WERI-Rb-1 (cell line): ENCODE data around the gene POLR3B.

Experiments
- DNase-seq: peaks from one replicate; pipeline ENCODE4 v3.0.0-alpha.2; 2020
- H3K27ac ChIP-seq: fragments of 250-450 bp; sonication (Bioruptor Pico); 2 replicates; pipeline ENCODE4 v1.5.1; 2020; ENCODE audit warnings: mild to moderate bottlenecking, moderate library complexity
- H3K27me3 ChIP-seq: fragments of 250-450 bp; sonication (Bioruptor Pico); 2 replicates; pipeline ENCODE4 v1.5.1; 2021; ENCODE audit warnings: mild to moderate bottlenecking, low read depth, moderate library complexity; ENCODE audit not compliant: insufficient read depth, severe bottlenecking
- H3K36me3 ChIP-seq: fragments of 250-450 bp; sonication (Bioruptor Pico); 2 replicates; pipeline ENCODE4 v1.5.1; 2020; ENCODE audit warnings: mild to moderate bottlenecking, moderate library complexity
- H3K4me3 ChIP-seq: 2 replicates; pipeline ENCODE4 v1.5.1; 2011; ENCODE audit warnings: low read depth, mild to moderate bottlenecking, control low read depth, low read length
- H3K9me3 ChIP-seq: fragments of 250-450 bp; sonication (Bioruptor Pico); 2 replicates; pipeline ENCODE4 v1.5.1; 2021; ENCODE audit warnings: mild to moderate bottlenecking, moderate library complexity; ENCODE audit not compliant: severe bottlenecking
- TF ChIP-seq, protein P1 (sequence below): IDR thresholded peaks from 2 replicates; pipeline ENCODE4 v1.5.1; 2011; ENCODE audit warnings: low read depth, mild to moderate bottlenecking, control low read depth, inconsistent platforms, low read length

The POLR3B gene

DNA sequence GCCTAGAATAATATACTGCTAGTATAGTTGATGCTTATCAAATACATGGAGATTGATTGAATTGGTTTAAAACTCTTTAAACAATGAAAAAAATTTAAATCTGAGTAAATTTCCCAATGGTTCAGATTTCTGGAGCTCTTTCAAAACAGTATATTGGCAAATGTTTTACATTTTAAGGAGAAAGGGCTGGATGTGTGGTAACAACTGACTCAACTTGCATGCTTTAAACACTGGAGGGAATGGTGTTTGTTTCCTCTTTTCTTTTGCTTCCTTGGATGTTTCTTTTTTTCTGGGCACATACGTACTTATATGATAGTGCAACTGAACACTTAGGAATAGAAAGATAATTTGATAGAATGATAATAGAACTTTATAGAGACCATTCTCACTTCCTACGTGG is 151.4 kb downstream of the POLR3B start:
- H3K27ac ChIP-seq = no peak overlapping the region
- no peaks in the 10 kb centered on the region for H3K36me3 ChIP-seq
- DNase-seq = no peak
- TF ChIP-seq, protein P1, sequence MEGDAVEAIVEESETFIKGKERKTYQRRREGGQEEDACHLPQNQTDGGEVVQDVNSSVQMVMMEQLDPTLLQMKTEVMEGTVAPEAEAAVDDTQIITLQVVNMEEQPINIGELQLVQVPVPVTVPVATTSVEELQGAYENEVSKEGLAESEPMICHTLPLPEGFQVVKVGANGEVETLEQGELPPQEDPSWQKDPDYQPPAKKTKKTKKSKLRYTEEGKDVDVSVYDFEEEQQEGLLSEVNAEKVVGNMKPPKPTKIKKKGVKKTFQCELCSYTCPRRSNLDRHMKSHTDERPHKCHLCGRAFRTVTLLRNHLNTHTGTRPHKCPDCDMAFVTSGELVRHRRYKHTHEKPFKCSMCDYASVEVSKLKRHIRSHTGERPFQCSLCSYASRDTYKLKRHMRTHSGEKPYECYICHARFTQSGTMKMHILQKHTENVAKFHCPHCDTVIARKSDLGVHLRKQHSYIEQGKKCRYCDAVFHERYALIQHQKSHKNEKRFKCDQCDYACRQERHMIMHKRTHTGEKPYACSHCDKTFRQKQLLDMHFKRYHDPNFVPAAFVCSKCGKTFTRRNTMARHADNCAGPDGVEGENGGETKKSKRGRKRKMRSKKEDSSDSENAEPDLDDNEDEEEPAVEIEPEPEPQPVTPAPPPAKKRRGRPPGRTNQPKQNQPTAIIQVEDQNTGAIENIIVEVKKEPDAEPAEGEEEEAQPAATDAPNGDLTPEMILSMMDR = no peak
- no peaks in the 10 kb centered on the region for H3K9me3 ChIP-seq
- H3K27me3 ChIP-seq = no peaks in the 10 kb centered on the region
- no peak overlapping the region for H3K4me3 ChIP-seq

GRCh38 chr12:106511365-106511764 is 153.8 kb downstream of the POLR3B start:
- no peak overlapping the region for H3K27ac ChIP-seq
- TF ChIP-seq, protein P1 = no peak
- no peaks in the 10 kb centered on the region for H3K36me3 ChIP-seq
- no peak for DNase-seq
- H3K4me3 ChIP-seq = no peak overlapping the region
- H3K27me3 ChIP-seq = no peaks in the 10 kb centered on the region
- H3K9me3 ChIP-seq = no peaks in the 10 kb centered on the region

- DNase-seq = no peak
- no peaks in the 10 kb centered on the region for H3K36me3 ChIP-seq
- H3K27me3 ChIP-seq = no peaks in the 10 kb centered on the region
- no peak overlapping the region for H3K4me3 ChIP-seq
- TF ChIP-seq, protein P1 = no peak
- no peak overlapping the region for H3K27ac ChIP-seq
- H3K9me3 ChIP-seq = no peaks in the 10 kb centered on the region
These were observed 159.8 kb downstream of the POLR3B start for GRCh38 chr12:106517314-106517713.

GRCh38 chr12:106519607-106520021 is 162.1 kb downstream of the POLR3B start:
- no peak for DNase-seq
- no peak overlapping the region for H3K27ac ChIP-seq
- H3K9me3 ChIP-seq = no peaks in the 10 kb centered on the region
- no peaks in the 10 kb centered on the region for H3K27me3 ChIP-seq
- TF ChIP-seq, protein P1 = no peak
- no peaks in the 10 kb centered on the region for H3K36me3 ChIP-seq
- H3K4me3 ChIP-seq = no peak overlapping the region

DNA sequence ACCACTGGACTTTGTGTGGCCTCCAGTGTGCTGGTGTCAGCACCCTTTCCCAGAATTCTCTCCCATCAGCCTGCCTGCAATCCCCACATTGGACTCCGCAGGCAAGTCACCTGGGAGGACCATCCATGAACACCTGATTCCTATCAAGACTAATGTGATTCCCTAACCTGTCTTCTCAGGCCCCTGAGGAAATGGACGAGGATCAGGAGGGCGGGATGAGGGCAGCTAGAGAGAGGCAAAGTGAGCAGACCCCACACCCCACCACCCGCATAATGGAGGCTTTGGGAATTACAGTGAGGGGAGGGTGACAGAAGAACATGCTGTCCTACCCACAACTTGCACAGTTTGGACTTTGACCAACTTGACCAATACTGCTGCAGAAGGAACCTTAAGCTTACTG is 164.4 kb downstream of the POLR3B start:
- Histone ChIP-seq H3K9me3 (no peaks in the 10 kb centered on the region), H3K27ac (no peak overlapping the region), H3K4me3 (no peak overlapping the region), H3K36me3 (no peaks in the 10 kb centered on the region), H3K27me3 (no peaks in the 10 kb centered on the region)
- TF ChIP-seq, protein P1 = no peak
- no peak for DNase-seq

DNA sequence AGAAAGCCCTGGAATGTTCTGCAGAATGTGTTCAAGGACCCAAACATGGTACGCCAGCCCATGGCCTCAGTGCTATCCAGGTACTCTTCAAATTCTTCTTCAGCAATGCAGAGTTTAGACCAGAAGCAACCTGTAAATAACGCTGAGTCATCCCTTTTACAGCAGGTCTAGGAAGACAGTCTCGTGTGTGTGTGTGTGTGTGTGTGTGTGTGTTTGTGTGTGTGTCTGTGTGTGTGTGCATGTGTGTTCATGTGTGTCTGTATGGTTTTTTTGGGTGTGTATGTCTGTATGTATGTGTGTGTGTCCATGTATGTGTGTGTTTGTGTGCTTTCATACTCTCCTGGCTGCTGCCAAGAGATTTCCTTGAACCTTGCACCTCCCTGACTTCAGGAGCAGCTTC is 165.2 kb downstream of the POLR3B start:
- TF ChIP-seq, protein P1 = no peak
- no peaks in the 10 kb centered on the region for H3K36me3 ChIP-seq
- no peak overlapping the region for H3K4me3 ChIP-seq
- no peaks in the 10 kb centered on the region for H3K9me3 ChIP-seq
- H3K27me3 ChIP-seq = no peaks in the 10 kb centered on the region
- no peak overlapping the region for H3K27ac ChIP-seq
- no peak for DNase-seq
